ENCODE measurements around the gene MVP.
"Not testable (repeated sequence)": the region's sequence is repeated elsewhere in the genome, so short reads cannot be mapped to it uniquely, and the experiment has no call there.

The MVP gene

DNA sequence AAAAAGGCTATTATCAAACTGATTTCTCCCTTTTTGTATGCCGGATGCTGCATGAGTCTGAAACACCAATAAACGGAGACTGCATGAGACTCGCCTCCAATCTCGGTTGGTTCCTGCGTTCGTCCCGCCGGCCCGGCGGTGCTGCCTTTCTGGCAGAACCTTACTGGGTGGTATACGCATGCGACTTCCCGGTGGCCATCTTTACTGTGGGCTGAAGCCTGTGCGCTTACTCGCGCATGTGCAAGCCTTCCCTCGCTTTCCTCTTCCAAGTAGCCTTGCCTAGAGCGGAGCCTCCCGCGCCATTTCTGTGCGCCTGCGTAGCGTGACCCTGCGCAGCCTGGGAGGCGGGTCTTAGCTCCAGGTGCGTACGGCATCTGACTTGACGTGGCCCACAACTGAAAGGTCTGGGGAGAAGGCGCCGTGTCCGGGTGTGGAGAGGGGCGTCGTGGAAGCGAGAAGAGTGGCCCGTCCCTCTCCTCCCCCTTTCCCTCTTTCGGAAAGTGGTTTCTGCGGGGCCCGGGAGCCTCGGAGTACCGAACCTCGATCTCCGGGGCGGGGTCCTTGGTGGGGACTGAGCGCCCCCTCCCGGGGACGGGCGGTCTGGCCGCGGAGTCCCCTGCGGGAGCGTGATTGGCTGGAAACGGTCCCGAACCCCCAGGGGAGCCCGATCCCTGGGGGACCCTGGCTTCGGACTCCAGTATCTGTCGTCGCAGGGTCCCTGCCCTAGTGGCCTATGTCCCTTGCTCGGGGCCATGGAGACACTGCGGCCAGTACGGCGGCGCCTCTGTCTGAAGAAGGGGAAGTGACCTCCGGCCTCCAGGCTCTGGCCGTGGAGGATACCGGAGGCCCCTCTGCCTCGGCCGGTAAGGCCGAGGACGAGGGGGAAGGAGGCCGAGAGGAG lies 4.2 kb upstream of the MVP start, which contains the start of gene PAGR1:
Gene PAGR1 (plus strand): TSS at position 360 of the 901 bp plus-strand sequence. CDS start 374 bp downstream, at position 734.
- DNase-seq, result peak; percentile 98

GRCh38 chr16:29816694-29817441 lies 3.4 kb upstream of the MVP start:
- peak; percentile 43 for DNase-seq

DNA sequence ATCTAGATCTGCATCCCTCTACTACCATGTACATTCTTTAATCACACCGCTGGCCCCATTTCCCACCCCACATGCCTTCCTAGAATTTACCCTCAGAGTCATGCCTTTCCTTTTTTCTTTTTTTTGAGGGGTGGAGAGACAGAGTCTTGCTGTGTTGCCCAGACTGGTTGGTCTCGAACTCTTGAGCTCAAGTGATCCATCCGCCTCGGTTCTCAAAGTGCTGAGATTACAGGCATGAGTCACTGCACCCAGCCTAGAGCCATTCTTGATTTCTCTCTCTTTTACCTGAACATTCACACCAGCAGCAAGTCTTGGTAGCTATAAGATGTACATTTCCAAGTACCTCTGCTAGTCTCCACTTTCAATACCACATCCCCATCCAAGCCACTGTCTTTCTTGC lies 2.2 kb upstream of the MVP start:
- DNase-seq, result no peak

GRCh38 chr16:29819506-29819905 lies 756 bp upstream of the MVP start:
- no peak for DNase-seq

- DNase-seq, result peak; percentile 43
These were observed 724 bp downstream of the MVP start for GRCh38 chr16:29820730-29821642.

DNA sequence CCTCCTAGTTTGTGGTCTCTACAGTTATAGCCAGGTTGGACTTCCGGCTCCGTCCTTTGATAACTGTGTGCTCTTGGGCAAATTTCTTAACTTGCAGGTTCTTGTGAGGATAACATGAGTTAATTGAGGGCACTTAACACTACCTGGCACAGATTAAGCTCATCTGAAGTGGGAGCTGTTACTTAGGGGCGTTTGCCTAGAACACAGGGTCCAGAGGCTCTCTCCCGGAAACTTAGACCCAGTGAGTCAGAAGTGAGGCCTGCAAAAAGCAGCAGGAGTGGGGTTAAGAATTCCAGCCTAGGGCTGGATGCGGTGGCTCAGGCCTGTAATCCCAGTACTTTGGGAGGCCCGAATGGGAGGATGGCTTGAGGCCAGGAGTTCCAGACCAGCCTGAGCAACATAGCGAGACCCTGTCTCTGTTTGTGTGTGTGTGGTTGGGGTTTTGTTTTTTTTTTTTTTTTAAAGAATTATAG lies 1.4 kb downstream of the MVP start:
- no peak for DNase-seq

- no peak for DNase-seq
These were observed 4.4 kb downstream of the MVP start for GRCh38 chr16:29824589-29825144.

DNA sequence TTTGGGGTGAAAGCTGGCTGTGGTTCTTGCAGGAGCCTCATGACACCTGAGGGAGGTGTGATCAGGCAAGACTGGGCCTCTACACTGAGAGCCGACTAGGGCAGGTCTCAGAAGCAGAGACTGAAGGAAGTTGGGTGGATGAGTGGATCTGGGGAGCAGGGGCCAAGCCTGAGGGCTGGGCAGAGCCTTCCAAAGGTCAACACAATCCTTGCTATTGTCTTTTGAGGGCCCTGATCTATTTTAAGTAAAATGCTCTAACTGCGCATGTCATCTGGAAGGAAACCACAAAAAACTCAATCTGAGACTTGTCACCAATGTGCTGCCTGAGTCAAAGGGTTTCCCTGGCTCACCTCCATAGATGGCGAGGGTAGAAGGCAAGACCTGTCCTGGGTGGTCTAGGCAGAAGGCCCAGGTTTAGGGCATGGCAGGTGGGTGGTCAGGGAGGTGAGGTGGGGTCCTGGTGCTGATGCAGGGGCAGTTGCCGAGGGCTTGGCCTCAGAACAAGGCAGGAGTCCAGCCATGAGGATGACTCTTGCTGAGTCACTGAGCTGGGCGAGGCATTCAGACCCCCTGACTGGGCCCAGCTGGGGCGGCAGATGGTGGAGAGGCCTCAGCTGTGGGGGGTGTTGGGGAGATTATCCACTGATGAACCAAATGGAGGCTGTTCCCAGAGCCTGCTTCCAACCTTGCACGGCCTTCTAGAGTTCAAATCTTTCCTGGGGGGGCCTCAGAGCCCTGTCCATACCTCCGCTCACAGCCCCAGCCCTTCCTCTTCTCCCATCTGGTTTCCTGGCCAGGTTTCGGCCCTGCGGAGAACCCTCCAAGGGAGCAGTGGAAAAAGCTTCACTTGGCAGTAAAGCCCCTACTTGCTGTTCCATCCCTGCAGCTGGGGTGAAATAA lies 5.1 kb downstream of the MVP start:
- DNase-seq, result no peak

DNA sequence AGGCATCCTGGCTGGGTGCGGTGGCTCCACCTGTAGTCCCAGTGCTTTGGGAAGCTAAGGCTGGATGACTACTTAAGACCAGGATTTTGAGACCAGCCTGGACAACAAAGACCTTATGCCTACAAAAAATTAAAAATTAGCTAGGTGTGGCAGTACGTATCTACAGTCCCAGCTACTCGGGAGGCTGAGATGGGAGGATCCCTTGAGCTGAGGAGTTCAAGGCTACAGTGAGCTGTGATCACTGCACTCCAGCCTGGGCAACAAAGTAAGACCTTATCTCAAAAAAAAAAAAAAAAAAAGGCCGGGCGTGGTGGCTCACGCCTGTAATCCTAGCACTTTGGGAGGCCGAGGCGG lies 6.1 kb downstream of the MVP start:
- DNase-seq, result no peak

DNA sequence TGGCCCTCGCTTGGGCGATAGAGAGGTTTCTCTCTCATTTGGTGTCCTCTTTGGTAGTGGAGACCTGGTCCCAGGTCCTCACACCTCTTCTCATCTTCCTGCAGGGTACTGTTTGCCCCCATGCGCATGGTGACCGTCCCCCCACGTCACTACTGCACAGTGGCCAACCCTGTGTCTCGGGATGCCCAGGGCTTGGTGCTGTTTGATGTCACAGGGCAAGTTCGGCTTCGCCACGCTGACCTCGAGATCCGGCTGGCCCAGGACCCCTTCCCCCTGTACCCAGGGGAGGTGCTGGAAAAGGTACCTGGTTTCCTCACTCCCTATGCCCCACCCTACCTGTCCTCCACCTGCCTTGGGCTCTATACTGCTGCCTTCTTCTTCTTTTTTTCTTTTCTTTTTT lies 10.5 kb downstream of the MVP start:
- DNase-seq, result no peak

DNA sequence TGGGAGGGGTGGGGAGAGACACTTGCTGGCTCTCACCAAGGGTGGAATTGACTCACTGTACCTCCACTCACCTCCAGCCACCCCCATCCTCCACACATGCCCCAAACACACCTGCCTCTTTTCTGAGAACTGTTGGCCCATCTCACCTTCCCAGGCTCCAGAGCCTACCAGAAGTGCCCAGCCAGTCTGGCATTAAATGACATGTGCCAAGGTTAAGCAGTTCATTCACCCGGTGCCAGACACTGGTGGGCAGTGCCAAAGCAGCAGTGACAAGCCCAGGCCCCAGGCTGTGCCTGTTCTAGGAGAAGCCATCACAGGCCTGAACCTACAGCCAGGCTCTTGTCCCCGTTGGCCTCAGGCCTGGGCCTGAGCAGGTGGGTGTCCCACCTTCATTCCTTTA lies 11.2 kb downstream of the MVP start:
- no peak for DNase-seq

DNA sequence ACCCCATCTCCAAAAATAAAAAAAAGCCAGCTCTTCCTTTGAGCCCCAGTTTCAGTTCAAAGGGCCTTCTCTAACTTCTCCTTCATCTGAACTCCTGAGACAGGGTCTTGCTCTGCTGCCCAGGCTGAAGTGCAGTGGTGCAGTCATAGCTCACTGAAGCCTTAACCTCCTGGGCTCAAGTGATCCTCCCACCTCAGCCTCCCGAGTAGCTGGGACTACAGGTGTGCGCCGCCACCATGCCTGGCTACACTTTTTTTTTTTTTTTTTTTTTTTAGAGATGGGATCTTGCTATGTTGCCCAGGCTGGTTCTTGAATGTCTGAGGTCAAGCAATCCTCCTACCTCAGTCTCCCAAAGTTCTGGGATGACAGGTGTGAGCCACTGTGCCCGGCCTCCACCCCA lies 13.0 kb downstream of the MVP start:
- DNase-seq, result not testable (repeated sequence)

- DNase-seq, result no peak
These were observed 13.8 kb downstream of the MVP start for GRCh38 chr16:29834079-29834478.

GRCh38 chr16:29835926-29836325 lies 15.7 kb downstream of the MVP start:
- DNase-seq, result no peak

DNA sequence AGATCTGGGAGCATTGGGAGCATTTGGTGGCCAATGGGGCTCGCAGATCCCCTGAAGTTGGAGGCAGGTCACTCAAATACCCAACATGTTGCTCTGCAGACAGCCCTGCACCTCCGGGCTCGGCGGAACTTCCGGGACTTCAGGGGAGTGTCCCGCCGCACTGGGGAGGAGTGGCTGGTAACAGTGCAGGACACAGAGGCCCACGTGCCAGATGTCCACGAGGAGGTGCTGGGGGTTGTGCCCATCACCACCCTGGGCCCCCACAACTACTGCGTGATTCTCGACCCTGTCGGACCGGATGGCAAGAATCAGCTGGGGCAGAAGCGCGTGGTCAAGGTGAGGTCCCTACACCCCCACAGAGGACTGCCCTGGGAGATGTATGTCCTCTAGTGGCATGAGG lies 16.4 kb downstream of the MVP start:
- no peak for DNase-seq

DNA sequence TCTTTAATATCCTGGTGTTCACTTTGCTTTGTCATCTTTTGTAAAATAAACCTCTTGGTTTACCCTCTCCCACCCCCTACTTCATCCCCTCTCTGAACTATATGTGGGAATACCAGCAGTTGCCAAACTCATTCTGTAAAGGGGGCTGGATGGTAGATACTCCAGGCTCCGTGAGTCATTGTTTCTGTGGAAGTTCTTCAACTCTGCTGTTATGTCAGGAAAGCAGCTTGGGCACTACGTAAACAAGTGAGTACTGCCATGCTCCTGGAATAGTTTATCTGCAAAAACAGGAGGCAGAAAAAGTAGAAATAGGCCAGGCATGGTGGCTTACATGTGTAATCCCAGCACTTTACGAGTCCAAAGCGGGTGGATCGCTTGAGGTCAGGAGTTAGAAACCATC lies 17.6 kb downstream of the MVP start:
- DNase-seq, result no peak

DNA sequence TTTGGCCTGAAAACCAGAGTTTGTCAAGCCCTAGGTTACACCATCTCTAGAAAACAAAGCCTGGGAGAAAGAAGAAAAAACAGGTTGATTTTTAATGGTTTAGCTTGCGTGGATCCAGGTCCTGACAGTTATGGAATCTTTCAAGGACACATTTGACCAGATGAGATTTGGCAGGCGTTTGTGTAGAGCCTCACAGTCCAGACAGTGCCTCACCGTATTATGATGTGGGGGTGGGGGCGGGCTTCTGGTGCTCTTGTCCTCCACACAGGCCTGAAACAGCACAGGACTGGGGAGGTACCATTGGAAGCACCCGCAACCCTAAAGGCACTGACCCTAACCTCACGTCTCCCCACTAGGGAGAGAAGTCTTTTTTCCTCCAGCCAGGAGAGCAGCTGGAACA lies 19.6 kb downstream of the MVP start:
- no peak for DNase-seq

DNA sequence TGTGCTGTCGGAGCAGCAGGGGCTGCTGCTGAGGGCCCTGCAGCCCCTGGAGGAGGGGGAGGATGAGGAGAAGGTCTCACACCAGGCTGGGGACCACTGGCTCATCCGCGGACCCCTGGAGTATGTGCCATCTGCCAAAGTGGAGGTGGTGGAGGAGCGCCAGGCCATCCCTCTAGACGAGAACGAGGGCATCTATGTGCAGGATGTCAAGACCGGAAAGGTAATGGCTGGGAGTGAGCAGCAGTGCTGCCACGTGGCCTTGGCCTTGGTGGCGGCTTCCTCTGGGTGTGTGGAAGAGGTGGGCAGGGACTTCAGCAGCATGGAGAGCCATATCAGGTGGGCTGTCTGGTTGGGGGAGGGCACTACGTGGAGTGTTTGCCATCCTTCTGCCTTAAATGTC lies 20.0 kb downstream of the MVP start:
- no peak for DNase-seq

DNA sequence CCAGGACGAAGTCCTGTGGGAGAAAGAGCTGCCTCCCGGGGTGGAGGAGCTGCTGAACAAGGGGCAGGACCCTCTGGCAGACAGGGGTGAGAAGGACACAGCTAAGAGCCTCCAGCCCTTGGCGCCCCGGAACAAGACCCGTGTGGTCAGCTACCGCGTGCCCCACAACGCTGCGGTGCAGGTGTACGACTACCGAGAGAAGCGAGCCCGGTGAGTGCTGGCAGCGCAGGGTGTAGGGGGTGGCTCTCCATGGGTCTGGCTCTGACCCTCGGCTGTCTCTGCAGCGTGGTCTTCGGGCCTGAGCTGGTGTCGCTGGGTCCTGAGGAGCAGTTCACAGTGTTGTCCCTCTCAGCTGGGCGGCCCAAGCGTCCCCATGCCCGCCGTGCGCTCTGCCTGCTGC lies 21.4 kb downstream of the MVP start:
- no peak for DNase-seq

DNA sequence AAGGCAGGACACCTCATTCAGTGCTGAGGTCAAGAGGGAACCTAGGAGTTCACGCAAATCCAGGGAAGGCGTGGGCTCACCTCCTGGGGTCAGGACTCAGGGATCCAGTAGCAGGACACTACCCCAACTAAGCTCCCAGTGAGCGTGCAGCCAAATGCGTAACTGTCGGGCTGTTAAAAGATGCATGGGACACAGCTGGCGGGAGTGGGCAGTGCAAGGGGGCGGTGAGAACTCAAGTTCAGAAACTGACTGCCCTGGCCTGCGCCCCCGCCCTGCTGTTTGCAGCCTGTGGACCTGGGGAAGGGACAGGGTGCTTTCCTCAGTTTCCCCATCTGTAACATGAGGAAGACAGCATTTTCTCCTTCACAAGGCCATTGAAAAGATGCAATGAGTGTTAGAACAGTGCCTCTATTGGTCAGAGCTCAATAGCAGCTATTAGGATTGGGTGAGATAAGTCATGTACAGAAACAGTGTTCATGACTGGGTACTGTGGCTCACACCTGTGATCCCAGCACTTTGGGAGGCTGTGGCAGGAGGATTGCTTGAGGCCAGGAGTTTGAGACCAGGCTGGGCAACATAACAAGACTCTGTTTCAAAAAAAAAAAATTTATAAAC lies 22.6 kb downstream of the MVP start:
- DNase-seq, result no peak

DNA sequence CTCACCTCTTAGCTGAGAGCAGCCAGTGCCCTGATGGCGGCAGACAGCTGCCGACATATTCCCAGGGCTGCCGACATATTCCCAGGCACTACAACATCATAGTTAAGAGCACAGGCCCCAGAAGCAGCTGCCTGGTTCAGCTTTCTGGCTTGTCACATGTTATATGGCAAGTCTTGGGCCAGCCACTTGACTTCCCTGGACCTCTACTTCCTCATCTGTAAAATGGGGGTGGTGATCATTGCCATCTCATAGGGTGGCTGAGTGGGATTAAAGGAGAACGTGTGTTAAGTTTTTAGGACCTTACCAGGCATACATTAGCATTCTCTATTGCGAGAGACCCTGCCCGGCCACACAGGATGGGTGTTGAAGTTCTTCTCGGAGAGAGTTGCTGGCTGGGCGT lies 23.7 kb downstream of the MVP start:
- no peak for DNase-seq

All from activated CD4-positive, alpha-beta T cell treated with anti-CD3 and anti-CD28 coated beads, Interleukin-2, amount 50 U/mL, for 1 hour (primary cell).